HEK293T (cell line): Measurements from ENCODE around the gene RYR3.

Experiments used
- BHLHE40 ChIP-seq: fragments of 450-650 bp; IDR thresholded peaks from 2 replicates; pipeline ENCODE4 v1.6.1; 2016; ENCODE audit warnings: mild to moderate bottlenecking, moderate library complexity, borderline replicate concordance
- ELF4 ChIP-seq: fragments of 450-650 bp; IDR thresholded peaks from 2 replicates; pipeline ENCODE4 v1.6.1; 2017; ENCODE audit warnings: antibody characterized with exemption
- HDGF ChIP-seq: fragments of 450-650 bp; IDR thresholded peaks from 2 replicates; pipeline ENCODE4 v1.6.1; 2017; ENCODE audit warnings: antibody characterized with exemption, borderline replicate concordance
- SP1 ChIP-seq: fragments of 450-650 bp; IDR thresholded peaks from 2 replicates; pipeline ENCODE4 v1.6.1; 2017
- TARDBP ChIP-seq: fragments of 450-650 bp; IDR thresholded peaks from 2 replicates; pipeline ENCODE4 v1.6.1; 2016

DNA sequence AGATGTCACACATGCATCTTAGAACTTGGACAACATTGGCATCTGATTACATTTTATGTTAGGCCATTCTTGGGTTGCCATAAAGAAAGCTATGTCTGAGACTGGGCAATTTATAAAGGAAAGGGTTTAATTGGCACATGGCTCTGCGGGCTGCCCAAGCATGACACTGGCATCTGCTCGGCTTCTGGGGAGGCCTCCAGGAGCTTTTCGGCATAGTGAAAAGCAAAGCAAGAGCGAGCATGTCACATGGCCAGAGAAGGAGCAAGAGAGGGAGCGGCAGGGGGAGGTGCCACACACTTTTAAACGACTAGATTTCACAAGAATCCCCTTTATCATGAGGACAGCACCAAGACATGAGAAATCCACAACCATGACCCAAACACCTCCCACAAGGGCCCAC, 11.3 kb downstream of the RYR3 start:
- no peak for TF ChIP-seq ELF4
- no peak for TF ChIP-seq BHLHE40
- TF ChIP-seq TARDBP = no peak
- TF ChIP-seq SP1 = no peak
- no peak for TF ChIP-seq HDGF
